RWPE1 (cell line): ENCODE results near the gene SLC44A1.

ENCODE experiments used
- CTCF ChIA-PET: fragments of 350-600 bp; sonication (Branson Sonifier 250); formaldehyde crosslinking; extraction: SDS; loops from one replicate; lab custom pipeline; 2021; lab: Yijun Ruan, JAX
- POLR2A ChIA-PET: fragments of 400-600 bp; formaldehyde crosslinking; extraction: SDS; loops from one replicate; lab custom pipeline; 2020; ENCODE audit warnings: antibody characterized with exemption; ENCODE audit not compliant: low non-redundant PET; lab: Yijun Ruan, JAX
- DNase-seq: peaks from one replicate; pipeline ENCODE4 v3.0.0; 2012; ENCODE audit warnings: low spot score
- H3K27ac ChIP-seq: fragments of 450-650 bp; 2 replicates; pipeline ENCODE4 v1.5.1; 2017
- TF ChIP-seq, protein P1 (sequence below): fragments of 450-650 bp; conservative IDR thresholded peaks from 2 replicates; pipeline ENCODE4 v1.5.1; 2017; ENCODE audit warnings: low read depth, mild to moderate bottlenecking

SLC44A1 gene

DNA sequence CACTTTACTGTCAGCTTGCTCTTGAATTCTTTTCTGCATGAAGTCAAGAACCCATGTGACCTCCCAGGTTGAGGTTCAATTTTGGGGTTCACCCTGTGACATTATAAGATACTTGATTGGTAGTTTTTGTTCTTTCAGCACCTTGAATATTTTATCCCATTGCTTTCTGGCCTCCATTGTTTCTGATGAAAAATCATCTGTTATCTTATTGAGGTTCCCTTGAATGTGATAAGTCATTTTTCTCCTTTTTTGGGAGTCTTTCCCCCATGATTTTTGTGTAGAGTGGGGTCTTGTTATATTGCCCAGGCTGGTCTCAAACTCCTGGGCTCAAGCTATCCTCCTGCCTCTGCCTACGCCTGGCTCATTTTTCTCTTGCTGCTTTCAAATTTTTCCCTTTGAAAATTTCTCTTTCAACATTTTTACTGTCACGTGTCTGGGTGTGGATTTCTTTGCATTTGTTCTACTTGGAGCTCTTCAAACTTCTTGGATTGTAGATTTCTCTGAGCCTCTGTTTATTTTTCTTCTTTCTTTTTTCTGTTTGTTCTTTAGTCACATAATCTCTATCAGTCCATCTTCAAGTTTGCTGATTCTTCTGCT, 20.8 kb upstream of the SLC44A1 start:
- DNase-seq: no peak
- ChIA-PET POLR2A (no interaction called here), CTCF (no interaction called here)
- H3K27ac ChIP-seq: no peak overlapping the region
- TF ChIP-seq, protein P1, sequence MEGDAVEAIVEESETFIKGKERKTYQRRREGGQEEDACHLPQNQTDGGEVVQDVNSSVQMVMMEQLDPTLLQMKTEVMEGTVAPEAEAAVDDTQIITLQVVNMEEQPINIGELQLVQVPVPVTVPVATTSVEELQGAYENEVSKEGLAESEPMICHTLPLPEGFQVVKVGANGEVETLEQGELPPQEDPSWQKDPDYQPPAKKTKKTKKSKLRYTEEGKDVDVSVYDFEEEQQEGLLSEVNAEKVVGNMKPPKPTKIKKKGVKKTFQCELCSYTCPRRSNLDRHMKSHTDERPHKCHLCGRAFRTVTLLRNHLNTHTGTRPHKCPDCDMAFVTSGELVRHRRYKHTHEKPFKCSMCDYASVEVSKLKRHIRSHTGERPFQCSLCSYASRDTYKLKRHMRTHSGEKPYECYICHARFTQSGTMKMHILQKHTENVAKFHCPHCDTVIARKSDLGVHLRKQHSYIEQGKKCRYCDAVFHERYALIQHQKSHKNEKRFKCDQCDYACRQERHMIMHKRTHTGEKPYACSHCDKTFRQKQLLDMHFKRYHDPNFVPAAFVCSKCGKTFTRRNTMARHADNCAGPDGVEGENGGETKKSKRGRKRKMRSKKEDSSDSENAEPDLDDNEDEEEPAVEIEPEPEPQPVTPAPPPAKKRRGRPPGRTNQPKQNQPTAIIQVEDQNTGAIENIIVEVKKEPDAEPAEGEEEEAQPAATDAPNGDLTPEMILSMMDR: no peak

DNA sequence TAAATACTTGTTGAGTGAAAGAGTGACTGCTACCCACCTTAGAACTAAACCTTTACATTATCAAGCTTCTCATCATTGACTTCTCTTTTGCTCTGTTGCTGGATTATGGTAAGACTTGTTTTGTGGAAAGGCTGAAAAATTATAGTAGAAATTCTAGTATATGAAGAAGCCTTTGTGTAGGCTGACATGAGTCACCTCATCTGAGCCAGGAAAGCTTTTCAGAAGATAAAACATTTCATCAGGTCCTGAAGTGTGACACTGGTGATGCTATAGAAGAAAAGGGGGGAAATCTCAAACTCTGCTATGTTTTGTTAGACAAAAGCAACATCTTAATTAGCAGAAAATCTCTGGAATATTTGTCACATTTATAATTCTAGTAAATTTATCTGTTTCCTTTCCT, 18.4 kb upstream of the SLC44A1 start:
- no peak for DNase-seq
- no peak overlapping the region for H3K27ac ChIP-seq
- POLR2A ChIA-PET: no interaction called here
- TF ChIP-seq, protein P1: no peak
- CTCF ChIA-PET: interaction anchor here (0.6 kb wide), 1 partner anchor 1541 kb away, joined by 3 read pairs; no protein-coding TSS in a partner anchor

DNA sequence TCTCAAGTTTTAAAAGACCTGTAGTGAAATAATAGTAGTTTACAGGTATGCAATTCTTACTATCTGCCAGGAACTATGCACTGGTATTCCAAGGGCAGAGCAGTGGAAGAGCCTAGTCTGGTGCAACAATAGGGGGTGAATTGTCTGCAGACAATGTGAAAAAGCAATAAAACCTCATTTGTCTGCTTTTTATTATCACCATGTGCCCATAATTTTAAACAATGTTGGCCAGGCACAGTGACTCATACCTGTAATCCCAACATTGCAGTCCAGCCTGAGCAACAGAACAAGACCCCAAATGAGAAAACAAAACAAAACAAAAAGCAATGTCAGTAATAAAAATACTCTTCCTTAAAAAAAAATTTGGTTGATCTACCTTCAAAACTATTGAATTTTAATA, 12.2 kb upstream of the SLC44A1 start:
- TF ChIP-seq, protein P1: no peak
- no peak overlapping the region for H3K27ac ChIP-seq
- POLR2A ChIA-PET: no interaction called here
- CTCF ChIA-PET: no interaction called here
- no peak for DNase-seq

DNA sequence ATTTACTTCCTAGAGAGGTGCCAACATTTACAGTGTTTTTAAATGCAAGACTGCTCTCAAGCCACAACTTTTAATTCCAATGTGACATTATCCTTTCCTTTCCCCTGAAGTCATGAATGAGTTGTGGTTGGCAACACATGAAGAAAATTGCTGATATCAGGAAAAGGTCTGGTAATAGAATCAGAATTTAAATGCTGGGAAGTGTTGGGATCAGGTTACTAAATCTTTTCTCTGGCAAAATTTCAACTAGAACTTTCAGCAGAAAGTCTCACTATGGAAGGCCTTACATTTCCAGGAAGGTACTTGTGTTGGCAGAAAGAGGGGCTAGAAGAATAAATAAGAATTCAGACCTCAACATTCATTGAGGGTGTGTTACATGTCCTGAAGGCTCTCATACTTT, 10.6 kb upstream of the SLC44A1 start:
- CTCF ChIA-PET: no interaction called here
- POLR2A ChIA-PET: no interaction called here

DNA sequence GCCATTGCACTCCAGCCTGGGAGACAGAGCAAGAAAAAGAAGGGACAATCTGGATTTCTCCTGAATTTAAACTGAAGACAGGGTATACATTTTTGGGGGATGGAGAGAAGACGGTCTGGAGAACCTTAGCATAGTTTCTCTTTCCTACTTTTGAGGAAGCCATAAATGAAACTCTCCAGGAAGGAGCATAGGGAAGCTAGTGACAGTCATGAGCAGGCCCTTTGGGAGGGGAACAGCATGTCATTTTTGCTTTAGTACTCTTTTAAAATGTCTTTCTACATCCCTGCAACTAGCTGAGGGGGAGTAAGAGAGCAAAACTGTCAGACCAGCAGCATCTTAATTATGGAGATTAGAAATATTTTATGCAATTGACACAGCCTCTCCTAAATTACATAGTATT, 8.2 kb upstream of the SLC44A1 start:
- CTCF ChIA-PET: no interaction called here

More for the DNA sequence above, 10.6 kb upstream of the SLC44A1 start:
- H3K27ac ChIP-seq: no peak overlapping the region
- TF ChIP-seq, protein P1: no peak
- no peak for DNase-seq

DNA sequence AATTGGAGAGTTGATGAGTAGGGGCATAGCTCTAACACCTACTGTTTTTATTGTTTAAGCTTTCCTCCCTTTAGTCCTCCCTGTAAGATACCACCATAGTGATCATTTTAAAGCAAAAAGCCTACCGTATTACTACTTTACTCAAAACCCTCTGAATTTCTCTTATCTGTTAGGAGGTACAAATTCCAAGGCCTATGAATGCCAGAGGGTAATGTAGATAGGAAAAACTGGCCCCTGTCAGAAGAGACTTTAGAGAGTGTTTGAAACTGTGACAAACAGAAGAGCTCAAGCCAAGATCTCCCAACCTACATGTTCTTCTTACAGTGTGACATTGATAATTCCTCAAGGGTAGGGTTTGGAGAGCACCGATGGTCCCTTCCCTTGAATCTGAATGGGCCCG, 7.2 kb upstream of the SLC44A1 start:
- H3K27ac ChIP-seq: no peak overlapping the region
- TF ChIP-seq, protein P1: no peak
- ChIA-PET CTCF (interaction anchor here (0.6 to 1.0 kb wide), 3 partner anchors 68 to 311 kb away, joined by 3 read pairs; no protein-coding TSS in a partner anchor), POLR2A (no interaction called here)
- DNase-seq: no peak

More for the DNA sequence above, 8.2 kb upstream of the SLC44A1 start:
- no peak for DNase-seq
- TF ChIP-seq, protein P1: no peak
- H3K27ac ChIP-seq: no peak overlapping the region
- POLR2A ChIA-PET: no interaction called here
